ENCODE measurements around the gene CTTNBP2NL.

- TF ChIP-seq CHD2 (IDR thresholded peaks at IDR 0.05; ENCODE audit: low read length, partially characterized antibody) (no peak), JUN (IDR thresholded peaks at IDR 0.05) (no peak), POLR2A (IDR thresholded peaks at IDR 0.05; ENCODE audit: low read length) (no peak), CTCF (IDR thresholded peaks at IDR 0.05) (no peak), RAD21 (conservative IDR thresholded peaks at IDR 0.05 in 1 of 2, IDR thresholded peaks at IDR 0.05 in 1 of 2) (no peak), EP300 (IDR thresholded peaks at IDR 0.05) (no peak), HEYL (CRISPR knock-in tag; IDR thresholded peaks at IDR 0.05) (no peak), PHF8 (IDR thresholded peaks at IDR 0.05; ENCODE audit: borderline replicate concordance, low read depth) (no peak)
- TF ChIP-seq, protein P1, sequence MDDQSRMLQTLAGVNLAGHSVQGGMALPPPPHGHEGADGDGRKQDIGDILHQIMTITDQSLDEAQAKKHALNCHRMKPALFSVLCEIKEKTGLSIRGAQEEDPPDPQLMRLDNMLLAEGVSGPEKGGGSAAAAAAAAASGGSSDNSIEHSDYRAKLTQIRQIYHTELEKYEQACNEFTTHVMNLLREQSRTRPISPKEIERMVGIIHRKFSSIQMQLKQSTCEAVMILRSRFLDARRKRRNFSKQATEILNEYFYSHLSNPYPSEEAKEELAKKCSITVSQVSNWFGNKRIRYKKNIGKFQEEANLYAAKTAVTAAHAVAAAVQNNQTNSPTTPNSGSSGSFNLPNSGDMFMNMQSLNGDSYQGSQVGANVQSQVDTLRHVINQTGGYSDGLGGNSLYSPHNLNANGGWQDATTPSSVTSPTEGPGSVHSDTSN (IDR thresholded peaks at IDR 0.05) = no peak
- TF ChIP-seq, protein P2, sequence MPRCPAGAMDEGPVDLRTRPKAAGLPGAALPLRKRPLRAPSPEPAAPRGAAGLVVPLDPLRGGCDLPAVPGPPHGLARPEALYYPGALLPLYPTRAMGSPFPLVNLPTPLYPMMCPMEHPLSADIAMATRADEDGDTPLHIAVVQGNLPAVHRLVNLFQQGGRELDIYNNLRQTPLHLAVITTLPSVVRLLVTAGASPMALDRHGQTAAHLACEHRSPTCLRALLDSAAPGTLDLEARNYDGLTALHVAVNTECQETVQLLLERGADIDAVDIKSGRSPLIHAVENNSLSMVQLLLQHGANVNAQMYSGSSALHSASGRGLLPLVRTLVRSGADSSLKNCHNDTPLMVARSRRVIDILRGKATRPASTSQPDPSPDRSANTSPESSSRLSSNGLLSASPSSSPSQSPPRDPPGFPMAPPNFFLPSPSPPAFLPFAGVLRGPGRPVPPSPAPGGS (IDR thresholded peaks at IDR 0.05) = no peak
These were observed 1.3 kb upstream of the CTTNBP2NL start for GRCh38 chr1:112394743-112395062.
